Stimulated activated naive CD8-positive, alpha-beta T cell treated with anti-CD3 and anti-CD28 coated beads, Interleukin-15, Interleukin-2, amounts not matched to agents 100 U/mL and 50 U/mL, for 24 hours (primary cell): ENCODE results near the gene HECTD4.

Source experiments
- ATAC-seq: fragments of 150-1000 bp; cut with Tn5 transposase; one replicate; pipeline ENCODE4 v1.10.0; 2021
- DNase-seq: peaks from one replicate; pipeline ENCODE4 v3.0.0; 2021

Gene HECTD4

DNA sequence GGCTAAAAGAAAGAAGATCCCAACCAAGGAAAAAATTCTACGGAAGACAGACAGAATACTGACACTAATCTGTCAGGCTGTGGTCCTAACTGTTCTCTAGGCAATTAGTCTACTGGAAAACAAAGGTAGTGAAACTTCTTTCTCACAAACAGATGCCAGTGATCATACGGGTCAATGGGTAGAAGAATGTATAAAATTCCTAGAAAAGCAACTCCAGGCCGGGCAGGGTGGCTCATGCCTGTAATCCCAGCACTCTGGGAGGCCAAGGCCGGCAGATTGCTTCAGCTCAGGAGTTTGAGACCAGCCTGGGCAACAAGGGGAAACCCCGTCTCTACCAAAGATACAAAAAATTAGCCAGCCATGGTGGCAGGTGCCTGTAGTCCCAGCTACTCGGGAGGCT, 64.8 kb downstream of the HECTD4 start:
- DNase-seq = no peak
- ATAC-seq = no peak

DNA sequence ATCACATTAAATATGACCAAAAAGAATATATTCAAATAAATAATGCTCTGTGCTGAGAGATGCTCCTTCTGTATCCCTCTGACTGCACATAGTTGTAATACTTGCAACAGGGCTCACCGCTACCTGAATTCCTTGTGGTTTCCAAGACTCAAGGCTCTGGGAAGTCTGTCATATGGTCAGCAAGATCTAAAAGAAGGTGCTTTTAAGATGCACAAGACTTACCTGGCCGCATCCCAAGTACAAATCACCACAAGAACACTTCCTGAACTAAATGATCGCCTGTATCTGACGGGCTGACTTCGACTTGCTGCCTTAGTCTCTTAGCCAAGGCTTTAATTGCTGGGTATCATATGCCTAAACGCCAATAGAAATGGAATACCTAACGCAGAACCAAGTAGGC, 67.2 kb downstream of the HECTD4 start:
- no peak for ATAC-seq
- DNase-seq = no peak

DNA sequence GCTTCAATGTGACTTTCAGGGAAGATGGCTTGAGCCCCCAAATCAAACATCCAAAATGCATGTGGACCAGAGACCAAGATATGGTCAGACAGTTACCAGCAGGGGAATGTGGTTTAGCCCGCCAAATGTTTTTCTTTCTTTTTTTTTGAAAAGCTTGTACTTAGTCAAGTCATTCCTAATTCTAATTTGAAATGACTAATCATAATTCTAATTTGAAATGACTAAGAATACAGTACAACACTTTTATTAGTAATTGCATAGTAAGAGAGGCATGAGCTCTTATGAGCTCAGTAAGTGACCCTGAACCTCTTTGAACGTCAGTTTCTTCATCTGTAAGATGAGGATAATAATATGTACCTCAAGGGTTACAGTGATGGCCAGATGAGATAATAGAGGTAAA, 72.4 kb downstream of the HECTD4 start:
- no peak for DNase-seq
- no peak for ATAC-seq

DNA sequence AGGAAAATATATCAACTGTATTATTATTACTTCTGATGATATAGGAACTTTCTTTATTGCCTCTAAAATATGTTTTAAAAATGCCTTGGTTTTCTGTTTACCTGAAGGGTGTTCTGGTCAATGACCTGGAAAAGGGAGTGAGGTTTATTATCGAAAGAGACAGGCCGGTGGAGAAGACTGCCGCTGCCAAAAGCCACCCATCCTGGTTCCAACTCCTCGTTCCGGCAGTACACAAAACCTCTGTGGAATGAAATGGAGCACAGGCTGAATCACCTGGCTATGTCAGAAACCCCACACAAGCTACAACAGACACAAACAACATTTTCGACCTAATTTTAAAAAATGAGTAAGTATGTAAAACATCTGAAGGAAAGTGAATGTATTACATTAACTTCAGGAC, 73.6 kb downstream of the HECTD4 start:
- ATAC-seq = no peak
- no peak for DNase-seq

DNA sequence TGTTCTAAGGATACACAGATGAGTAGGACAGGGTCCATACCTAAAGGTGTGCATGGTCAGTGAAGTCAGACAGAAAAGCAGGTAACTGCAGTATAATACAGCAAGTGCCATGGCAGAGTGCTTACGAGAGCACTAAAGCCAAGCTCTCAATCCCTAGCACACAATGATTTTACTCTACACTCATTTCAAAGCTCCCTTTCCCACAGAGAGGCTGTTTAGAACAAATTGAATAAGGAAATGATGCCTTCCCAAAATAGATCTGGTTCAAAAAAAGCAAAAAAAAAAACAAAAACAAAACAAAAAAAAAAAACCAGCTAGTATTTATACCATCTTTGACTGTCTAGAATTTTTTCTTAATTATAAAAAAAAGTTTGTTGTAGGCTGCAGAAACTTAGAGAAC, 74.1 kb downstream of the HECTD4 start:
- ATAC-seq (no peak), DNase-seq (no peak)

DNA sequence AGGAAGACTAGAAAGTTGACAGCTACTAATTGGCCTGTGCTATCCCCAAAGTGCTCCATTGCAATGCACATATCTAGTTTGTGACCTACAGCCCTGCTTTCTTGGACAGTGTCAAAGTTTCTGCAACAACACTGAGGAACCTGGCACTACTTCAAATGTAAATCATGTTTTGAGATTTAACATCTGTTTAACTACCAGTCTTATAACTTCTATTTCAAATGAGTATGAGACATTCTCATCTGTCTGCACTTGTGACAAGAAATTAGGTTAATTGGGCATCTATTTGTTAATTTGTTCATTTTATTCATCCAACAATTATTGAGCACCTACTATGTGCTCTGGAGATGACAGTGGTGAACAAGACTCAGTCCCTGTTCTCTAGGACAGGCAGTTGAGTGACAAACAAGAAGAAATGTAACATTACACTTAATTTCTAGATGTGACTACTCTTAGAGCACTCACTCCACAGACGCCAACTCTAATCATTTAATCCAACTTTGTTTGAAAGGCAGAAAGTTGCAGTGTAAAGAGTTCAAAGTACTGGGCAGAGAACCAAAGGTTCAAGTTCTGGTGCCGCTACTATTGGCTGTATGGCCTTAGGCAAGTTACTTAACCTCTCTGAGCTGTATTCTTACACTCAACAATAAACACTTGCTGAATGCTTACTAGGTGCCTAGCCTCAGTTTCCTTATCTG, 74.8 kb downstream of the HECTD4 start:
- DNase-seq (no peak), ATAC-seq (no peak)

DNA sequence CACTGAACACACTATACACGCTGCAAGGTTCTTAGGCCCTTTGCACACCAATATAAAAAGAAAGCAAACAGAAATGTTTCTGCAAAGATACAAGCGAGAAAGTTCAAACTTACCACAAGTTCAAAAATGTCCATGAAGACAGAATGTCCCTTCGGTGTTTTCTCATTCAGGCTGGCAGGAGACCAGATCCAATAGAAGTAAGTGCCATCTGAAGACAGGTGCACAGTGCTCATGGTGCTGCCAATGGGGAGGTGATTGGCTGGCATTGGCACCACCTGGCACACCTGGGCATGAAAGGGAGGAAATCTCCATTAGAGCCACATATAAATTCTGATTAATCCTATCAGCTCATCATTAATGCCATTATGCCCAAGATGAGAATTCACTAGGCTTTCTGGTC, 76.3 kb downstream of the HECTD4 start:
- ATAC-seq = no peak
- no peak for DNase-seq

DNA sequence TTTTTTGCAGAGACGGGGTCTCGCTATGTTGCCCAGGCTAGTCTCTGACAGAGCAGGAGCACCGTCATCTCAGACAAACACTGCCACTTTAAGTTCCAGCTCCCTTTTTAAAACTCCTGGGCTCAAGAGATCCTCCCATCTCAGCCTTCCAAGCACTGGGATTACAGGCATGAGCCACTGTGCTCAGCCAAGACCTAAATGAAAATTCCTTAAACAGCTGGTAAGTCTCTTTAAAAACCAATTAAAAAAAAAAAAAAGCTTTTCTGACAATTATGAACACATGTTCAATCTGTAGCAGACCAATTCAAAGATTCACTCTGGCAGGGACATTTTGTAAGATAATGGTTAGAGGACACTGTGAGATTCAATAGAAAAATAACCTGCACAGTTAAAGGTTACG, 77.8 kb downstream of the HECTD4 start:
- DNase-seq = no peak
- no peak for ATAC-seq

DNA sequence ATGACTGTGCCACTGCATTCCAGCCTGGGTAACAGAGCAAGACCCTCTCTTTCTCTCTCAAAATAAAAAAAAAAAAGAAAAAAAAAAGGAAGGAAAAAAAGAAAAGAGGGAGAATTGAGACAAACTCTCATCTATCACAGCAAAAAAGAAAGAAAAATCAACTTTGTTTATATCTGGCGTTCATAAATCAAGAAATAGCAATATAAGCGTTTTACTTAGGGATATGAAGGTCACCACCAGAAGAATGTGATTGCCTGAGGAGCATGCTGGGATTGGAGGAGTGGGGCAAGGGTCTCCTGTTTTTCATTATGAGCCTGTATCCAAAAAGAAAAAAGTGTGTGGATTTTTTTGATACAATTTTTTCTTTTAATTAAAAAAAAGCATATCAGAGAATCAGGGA, 78.4 kb downstream of the HECTD4 start:
- ATAC-seq = no peak
- no peak for DNase-seq

DNA sequence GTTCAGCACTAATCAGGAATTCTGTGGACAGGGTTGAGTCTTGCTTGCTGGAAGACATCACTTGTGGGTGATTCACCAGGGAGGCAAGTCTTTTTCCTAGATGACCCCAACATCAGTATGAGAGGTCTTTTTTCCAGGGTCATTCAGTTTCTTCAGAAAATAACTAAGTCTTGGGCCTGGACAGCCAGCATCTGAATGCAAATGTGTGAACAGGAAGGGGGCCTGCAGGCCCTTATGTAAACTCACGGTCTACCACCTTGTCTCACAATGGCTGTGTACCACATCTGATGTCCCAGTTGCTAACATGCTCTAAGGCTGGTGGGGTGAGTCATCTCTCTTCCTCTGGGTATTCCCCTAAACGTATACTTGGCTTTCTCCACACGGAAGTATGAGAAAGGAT, 79.2 kb downstream of the HECTD4 start:
- DNase-seq = peak; percentile 49
- ATAC-seq = peak; percentile 100

DNA sequence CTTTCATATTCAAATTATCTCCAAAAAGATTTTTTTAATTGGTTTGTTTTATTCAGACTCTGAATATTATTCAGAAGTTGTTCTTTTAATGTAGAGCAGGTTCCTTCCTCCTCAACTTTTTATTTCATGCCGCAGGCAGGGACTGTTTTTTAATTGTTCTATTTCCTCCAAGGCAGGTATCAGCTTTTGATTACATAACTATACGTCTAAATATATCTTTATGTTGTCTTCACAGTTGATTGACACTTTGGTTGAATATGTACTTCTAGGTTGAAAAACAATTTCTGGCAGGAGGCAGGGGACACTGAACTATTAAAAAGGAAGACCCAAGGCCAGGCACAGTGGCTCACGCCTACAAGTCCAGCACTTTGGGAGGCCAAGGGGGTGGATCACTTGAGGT, 82.5 kb downstream of the HECTD4 start:
- DNase-seq = no peak

DNA sequence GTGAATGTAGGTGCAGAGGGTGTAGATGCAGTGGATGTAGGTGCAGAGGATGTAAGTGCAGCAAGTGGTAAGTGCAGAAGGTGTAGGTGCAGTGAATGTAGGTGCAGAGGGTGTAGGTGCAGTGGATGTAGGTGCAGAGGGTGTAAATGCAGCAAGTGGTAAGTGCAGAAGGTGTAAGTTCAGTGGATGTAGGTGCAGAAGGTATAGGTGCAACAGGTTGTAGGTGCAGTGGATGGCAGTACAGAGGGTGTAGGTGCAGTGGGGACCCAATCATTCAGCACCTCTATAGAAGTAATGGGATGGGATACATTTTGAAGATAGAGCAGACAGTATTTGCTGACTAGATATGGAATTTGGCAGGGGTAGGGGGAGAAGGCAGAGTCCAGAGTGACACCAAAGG, 85.0 kb downstream of the HECTD4 start:
- ATAC-seq = no peak

More for the DNA sequence above, 82.5 kb downstream of the HECTD4 start:
- ATAC-seq = no peak

DNA sequence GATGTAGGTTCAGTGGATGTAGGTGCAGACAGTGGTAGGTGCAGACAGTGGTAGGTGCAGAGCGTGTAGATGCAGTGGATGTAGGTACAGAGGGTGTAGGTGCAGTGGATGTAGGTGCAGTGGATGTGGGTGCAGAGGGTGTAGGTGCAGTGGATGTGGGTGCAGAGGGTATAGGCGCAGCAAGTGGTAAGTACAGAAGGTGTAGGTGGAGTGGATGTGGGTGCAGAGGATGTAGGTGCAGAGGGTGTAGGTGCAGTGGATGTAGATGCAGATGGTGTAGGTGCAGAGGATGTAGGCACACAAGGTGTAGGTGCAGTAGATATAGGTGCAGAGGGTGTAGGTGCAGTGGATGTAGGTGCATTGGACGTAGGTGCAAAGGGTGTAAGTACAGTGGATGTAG, 86.0 kb downstream of the HECTD4 start:
- ATAC-seq = no peak

More for the DNA sequence above, 85.0 kb downstream of the HECTD4 start:
- no peak for DNase-seq

DNA sequence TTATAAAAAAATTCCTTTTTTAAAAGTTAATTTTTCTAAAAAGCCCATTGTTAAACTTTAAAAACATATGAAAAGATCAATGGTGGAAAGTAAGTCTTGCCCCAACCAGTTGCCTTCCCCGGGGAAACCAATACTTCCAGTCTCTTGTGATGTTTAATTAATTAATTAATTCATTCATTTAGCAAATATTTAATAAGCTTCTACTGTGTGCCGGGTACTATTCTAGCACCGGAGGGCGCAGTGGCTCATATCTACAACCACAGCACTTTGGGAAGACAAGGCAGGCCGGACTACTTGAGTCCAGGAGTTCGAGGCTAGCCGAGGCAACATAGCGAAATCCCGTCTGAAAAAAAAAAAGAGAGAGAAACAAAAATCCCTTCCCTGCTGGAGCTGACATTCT, 87.4 kb downstream of the HECTD4 start:
- ATAC-seq = no peak
- no peak for DNase-seq

More for the DNA sequence above, 86.0 kb downstream of the HECTD4 start:
- no peak for DNase-seq

DNA sequence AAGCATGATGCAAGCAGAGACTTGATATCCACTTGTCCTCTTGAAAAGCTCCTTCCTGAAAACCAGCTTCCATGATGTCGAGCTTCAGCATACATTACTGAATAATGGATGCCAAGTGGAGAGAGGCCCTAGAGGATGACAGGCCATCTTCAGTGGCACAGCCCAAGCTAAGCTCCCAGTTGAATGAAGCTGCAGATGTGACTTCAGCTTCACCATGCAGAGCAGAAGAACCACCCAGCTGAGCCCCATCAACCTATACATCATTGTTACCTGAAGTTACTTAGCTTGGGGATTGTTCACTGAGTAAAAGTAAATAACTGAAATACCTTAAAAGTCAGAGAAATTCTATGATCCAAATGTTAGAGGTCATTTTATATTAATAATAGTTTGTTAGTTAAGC, 93.6 kb downstream of the HECTD4 start:
- DNase-seq (no peak), ATAC-seq (no peak)

DNA sequence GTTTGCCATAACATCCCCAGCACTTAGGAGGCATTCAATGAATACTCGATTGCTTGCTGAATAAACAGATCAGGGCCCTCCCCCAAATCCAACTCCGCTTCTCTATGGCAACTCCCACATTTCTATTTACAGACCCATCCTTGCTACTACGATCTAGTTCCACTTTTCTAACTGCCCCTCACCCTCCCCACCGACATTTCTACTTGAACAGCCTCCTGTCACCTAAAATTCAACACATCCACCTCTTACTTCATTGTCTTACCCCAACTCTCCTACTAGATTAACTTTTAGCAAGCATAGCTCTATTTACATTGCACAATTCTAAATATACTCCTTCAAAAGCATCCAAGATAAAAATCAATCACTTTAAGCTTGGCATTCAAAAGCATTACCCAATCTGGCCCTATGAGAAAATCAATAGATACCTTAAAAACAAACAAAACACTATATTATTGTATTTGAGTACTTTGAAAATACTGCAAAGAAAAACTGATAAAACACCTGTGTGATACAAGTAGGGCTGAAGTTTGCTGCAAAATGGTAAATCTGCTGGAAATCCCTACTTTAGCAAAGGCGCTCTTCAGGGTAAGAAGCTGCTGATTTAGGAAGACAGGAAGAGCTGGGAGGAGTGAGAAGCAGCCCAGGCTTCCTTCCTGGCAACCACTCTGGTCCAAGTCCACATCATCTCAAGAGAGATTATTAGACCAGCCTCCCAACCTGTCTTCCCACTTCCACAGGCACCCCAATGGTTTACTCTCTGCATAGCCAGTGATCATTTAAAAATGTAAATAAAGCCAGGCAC, 96.4 kb downstream of the HECTD4 start:
- DNase-seq (no peak), ATAC-seq (no peak)

DNA sequence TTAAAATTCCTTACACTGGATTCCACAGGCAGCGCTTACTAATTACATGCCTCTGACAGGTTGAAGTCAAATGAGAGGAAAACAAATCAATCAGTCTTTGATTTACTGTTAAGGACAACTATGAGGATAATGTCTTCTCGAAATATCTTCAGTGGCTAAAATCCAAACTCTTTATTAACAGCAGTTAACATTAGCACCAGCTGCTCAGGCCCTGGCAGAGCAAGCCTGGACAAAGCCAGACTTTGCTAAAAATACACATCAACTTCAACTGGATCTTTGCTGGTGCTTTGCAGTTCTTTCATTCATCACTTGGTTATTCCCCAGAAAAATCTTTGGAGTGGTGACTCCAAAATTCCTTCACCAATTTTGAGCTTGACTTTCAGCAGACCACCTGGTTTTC, 98.7 kb downstream of the HECTD4 start:
- ATAC-seq (no peak), DNase-seq (no peak)

DNA sequence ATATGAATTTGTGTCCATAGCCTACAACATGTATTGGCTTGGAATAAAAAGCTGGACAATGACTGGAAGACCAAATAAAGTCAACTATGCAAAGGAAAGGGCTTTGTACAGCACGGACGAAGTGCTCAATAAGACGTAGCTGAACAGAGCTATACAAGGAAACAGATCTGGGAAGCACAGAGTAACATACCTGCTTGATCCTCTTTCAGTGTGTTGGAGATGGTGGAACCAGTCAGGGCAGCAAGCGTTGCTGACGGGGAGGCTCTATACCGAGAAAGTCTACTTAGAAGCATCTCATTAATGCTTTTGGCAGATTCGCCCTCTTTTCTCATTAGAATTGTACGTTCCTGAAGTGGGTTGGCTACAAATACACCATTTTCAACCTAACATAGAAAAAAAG, 99.3 kb downstream of the HECTD4 start:
- no peak for ATAC-seq
- no peak for DNase-seq

DNA sequence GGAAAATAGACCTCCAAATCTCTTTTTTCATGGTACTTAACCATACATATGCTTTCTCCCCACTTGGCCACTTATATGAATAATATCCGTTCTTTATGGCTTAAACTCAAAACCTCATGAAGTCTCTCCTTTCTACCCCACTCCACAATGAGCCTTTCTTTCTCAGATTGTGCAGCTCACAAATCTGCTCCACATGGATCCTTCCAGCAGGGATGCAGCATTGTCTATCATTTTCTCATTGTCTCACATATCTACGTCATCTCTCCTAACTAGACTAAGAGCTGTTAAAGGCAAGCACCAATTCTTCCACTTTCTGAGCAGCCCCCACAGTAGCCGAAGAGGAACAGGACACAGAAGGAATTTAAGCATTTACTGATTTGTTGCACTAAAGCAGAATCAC, 106.4 kb downstream of the HECTD4 start:
- no peak for ATAC-seq
- no peak for DNase-seq

DNA sequence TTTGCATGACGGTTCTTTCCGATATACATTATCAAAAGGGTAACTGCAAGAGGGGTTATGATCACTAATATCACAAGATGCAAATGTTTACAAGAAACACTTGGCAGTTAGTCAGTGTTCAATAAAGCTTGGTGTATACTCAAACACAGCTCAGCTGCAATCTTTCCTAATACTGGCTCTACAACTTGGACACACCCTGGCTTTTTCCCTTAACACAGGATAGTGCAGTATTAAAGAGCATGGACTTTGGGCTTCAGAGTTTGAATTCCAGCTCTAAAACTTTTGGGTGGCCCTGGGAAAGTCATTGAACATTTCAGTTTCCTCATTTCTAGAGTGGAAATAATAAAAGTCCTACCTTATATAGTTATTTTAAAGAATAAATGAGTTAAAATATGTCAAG, 107.0 kb downstream of the HECTD4 start:
- ATAC-seq = no peak
- DNase-seq = no peak

DNA sequence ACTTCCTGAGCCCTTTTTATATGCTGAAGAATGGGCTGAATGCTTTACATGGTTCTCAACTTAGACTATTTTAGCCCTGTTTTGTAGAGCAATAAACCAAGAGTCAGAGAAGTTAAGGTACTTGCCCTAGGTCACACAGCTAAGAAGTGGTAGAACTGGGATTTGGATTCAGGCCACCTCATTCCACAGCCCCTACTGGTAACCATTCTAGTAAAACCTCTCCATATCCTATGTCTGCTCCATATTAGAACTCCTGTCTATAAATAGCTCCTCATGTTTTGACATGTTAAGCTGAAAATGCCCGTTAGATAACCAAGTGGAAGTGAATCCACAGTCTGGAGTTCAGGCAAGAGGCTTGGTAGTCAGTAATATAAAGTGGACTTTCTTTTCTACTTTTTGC, 111.6 kb downstream of the HECTD4 start:
- DNase-seq = no peak
- no peak for ATAC-seq

DNA sequence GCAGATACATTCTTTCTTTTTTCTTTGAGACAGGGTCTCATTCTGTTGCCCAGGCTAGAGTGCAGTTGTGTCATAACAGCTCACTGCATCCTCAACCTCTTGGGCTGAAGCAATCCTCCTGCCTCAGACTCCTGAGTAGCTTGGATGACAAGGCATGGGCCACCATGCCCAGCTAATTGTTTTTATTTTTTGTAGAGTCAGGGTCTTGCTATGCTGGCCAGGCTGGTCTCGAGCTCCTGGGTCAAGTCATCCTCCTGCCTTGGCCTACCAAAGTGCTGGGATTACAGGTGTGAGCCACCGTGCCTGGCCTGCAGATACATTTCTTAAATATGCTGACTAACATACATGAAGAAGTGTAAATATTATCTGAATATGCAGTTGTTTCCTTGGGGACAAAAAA, 115.8 kb downstream of the HECTD4 start:
- DNase-seq (no peak), ATAC-seq (no peak)

DNA sequence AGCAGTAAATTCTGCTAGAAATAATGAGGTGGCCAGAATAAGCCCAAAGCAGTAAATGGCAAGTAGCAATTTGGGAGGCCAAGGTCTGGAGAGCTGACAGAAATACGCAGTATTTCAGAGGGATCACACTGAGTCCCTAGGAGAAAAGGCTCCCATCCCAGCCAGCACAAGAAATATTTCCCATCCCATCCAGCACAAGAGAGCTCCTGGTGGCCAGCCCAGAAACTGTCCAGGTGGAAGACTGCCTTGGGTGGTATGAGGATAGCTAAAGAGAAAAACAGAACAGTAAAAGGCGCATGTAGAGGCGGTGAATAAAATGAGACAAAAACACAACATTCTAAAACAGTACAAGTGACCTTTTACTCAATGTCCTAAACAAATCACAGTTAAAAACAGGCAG, 120.7 kb downstream of the HECTD4 start:
- ATAC-seq (no peak), DNase-seq (no peak)

DNA sequence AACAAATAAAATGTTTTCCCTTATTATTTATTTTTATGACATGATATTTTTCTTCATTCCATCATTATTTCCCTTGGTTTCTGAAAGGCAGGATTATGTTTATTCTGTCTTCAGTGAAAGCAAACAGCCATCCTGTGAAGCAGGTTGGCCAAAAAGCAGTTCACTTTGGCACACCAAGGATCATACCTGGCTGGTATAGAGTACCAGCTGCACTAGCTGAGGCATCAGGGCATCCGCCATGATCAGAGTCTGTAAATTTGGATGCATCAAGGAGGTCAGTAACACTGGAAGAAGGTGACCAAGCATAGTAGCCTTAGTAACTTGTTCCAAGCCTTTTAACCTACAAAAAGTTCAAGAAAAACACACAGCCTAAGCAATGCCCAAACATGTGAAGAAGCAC, 123.3 kb downstream of the HECTD4 start:
- ATAC-seq = no peak
- DNase-seq = no peak
